ENCODE measurements around the gene TIPRL. TPM values are rescaled to one million over a fixed set of nuclear protein-coding genes. Genes with fewer than 3 reads are reported as not detected.
"Not testable (repeated sequence)": the region's sequence is repeated elsewhere in the genome, so short reads cannot be mapped to it uniquely, and the experiment has no call there.

Gene TIPRL
- total RNA-seq, 6 donors from 2014 or later, result 7.2 to 26.1 (median 18.4) TPM

- Histone ChIP-seq H3K9me3 (no peaks in the 10 kb centered on the region), H3K36me3 (no peaks in the 10 kb centered on the region), H3K4me1 (no peaks in the 10 kb centered on the region), H3K4me3 (no peak overlapping the region), H3K27ac (no peak overlapping the region), H3K27me3 (no peaks in the 10 kb centered on the region)
- ATAC-seq (ENCODE audit: low FRiP score in 2 of 2) (no peak), DNase-seq (no peak)
- TF ChIP-seq, protein P1, sequence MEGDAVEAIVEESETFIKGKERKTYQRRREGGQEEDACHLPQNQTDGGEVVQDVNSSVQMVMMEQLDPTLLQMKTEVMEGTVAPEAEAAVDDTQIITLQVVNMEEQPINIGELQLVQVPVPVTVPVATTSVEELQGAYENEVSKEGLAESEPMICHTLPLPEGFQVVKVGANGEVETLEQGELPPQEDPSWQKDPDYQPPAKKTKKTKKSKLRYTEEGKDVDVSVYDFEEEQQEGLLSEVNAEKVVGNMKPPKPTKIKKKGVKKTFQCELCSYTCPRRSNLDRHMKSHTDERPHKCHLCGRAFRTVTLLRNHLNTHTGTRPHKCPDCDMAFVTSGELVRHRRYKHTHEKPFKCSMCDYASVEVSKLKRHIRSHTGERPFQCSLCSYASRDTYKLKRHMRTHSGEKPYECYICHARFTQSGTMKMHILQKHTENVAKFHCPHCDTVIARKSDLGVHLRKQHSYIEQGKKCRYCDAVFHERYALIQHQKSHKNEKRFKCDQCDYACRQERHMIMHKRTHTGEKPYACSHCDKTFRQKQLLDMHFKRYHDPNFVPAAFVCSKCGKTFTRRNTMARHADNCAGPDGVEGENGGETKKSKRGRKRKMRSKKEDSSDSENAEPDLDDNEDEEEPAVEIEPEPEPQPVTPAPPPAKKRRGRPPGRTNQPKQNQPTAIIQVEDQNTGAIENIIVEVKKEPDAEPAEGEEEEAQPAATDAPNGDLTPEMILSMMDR (IDR thresholded peaks at IDR 0.05), result no peak
- TF ChIP-seq POLR2AphosphoS5 (IDR thresholded peaks at IDR 0.05) (no peak), EP300 (IDR thresholded peaks at IDR 0.05) (no peak), POLR2A (IDR thresholded peaks at IDR 0.05) (no peak)
- 52 to 55% methylated on average over 5 of the region's 5 CpGs for WGBS, 2 donors
Observed at GRCh38 chr1:168146160-168146539, 32.6 kb upstream of the TIPRL start.

GRCh38 chr1:168146626-168147025, 32.1 kb upstream of the TIPRL start:
- ATAC-seq (ENCODE audit: low FRiP score in 2 of 2), result no peak
- WGBS, 2 donors, result 83 to 86% methylated on average over 11 of the region's 11 CpGs
- Histone ChIP-seq H3K4me3 (no peak overlapping the region), H3K36me3 (no peaks in the 10 kb centered on the region), H3K9me3 (no peaks in the 10 kb centered on the region), H3K27ac (no peak overlapping the region), H3K27me3 (no peaks in the 10 kb centered on the region), H3K4me1 (no peaks in the 10 kb centered on the region)
- TF ChIP-seq EP300 (IDR thresholded peaks at IDR 0.05) (no peak), POLR2AphosphoS5 (IDR thresholded peaks at IDR 0.05) (no peak), POLR2A (IDR thresholded peaks at IDR 0.05) (no peak)
- TF ChIP-seq, protein P1 (IDR thresholded peaks at IDR 0.05), result no peak
- no peak for DNase-seq

DNA sequence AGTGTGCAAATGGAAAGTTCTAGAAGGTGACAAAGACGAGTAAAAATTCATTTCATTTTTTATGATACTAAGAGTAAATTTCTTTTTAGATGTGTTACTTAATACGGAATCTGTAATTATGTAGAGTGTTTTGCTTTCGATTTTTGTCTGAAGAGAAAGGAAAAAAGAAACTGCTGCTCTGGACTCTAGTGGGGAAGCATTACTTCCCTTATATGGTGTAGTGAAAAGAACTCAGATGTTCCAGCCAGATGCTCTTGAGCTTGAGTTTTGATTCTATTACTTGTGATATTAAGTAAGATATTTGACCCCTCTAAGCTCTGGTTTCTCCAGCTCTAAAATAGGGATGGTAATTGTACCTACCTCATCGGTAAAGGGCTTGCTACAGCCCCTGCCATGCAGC, 29.8 kb upstream of the TIPRL start:
- Histone ChIP-seq H3K4me1 (no peaks in the 10 kb centered on the region), H3K36me3 (no peaks in the 10 kb centered on the region), H3K4me3 (no peak overlapping the region), H3K9me3 (no peaks in the 10 kb centered on the region), H3K27me3 (no peaks in the 10 kb centered on the region), H3K27ac (no peak overlapping the region)
- TF ChIP-seq, protein P1 (IDR thresholded peaks at IDR 0.05), result no peak
- TF ChIP-seq POLR2AphosphoS5 (IDR thresholded peaks at IDR 0.05) (no peak), EP300 (IDR thresholded peaks at IDR 0.05) (no peak), POLR2A (IDR thresholded peaks at IDR 0.05) (no peak)
- ATAC-seq (ENCODE audit: low FRiP score in 2 of 2) (peak in 1 of 2 donors; percentile 19), DNase-seq (no peak)
- WGBS, 2 donors, result 53 to 55% methylated on average over 4 of the region's 4 CpGs

DNA sequence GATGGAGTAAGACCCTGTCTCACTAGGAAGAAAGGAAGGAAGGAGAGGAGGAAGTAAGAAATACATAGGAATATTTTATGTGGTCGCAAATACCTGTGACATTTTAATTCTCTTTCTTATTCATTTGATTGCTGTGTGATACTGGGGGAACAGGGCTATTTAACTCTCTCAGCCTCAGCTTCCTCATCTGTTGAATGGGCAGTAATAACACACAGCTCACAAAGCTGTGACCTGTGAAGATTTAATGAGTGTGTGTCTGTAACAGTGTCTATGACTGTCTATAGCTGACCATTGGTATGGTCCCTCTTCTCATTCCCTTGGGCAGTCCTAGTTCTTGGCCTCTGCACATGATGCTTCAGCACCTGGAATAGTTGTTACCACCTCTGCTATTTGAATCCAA, 28.5 kb upstream of the TIPRL start:
- TF ChIP-seq, protein P1 (IDR thresholded peaks at IDR 0.05), result no peak
- TF ChIP-seq POLR2AphosphoS5 (IDR thresholded peaks at IDR 0.05) (no peak), POLR2A (IDR thresholded peaks at IDR 0.05) (no peak), EP300 (IDR thresholded peaks at IDR 0.05) (no peak)
- H3K27ac ChIP-seq, result no peak overlapping the region
- H3K27me3 ChIP-seq, result no peaks in the 10 kb centered on the region
- no peak overlapping the region for H3K4me3 ChIP-seq
- ATAC-seq (ENCODE audit: low FRiP score in 2 of 2) (no peak), DNase-seq (no peak)
- no peaks in the 10 kb centered on the region for H3K9me3 ChIP-seq
- H3K36me3 ChIP-seq, result no peaks in the 10 kb centered on the region
- 82 to 89% methylated on average over 1 of the region's 1 CpG for WGBS, 2 donors
- no peaks in the 10 kb centered on the region for H3K4me1 ChIP-seq

- 87 to 95% methylated on average over 4 of the region's 4 CpGs for WGBS, 2 donors
- ATAC-seq (ENCODE audit: low FRiP score in 2 of 2), result no peak
Observed at GRCh38 chr1:168151935-168152334, 26.8 kb upstream of the TIPRL start.

GRCh38 chr1:168154707-168155106, 24.1 kb upstream of the TIPRL start:
- H3K27me3 ChIP-seq; H3K4me3 ChIP-seq; H3K4me1 ChIP-seq; H3K36me3 ChIP-seq; ATAC-seq (ENCODE audit: low FRiP score in 2 of 2); H3K27ac ChIP-seq; H3K9me3 ChIP-seq; DNase-seq: not testable (repeated sequence)
- WGBS, 2 donors, result 54 to 58% methylated on average over 4 of the region's 4 CpGs

More at GRCh38 chr1:168151935-168152334, 26.8 kb upstream of the TIPRL start:
- Histone ChIP-seq H3K9me3 (no peaks in the 10 kb centered on the region), H3K4me1 (no peaks in the 10 kb centered on the region), H3K27ac (no peak overlapping the region), H3K4me3 (no peak overlapping the region), H3K36me3 (no peaks in the 10 kb centered on the region), H3K27me3 (no peaks in the 10 kb centered on the region)
- TF ChIP-seq POLR2AphosphoS5 (IDR thresholded peaks at IDR 0.05) (no peak), POLR2A (IDR thresholded peaks at IDR 0.05) (no peak), EP300 (IDR thresholded peaks at IDR 0.05) (no peak)
- TF ChIP-seq, protein P1 (IDR thresholded peaks at IDR 0.05), result no peak
- DNase-seq, result no peak

Measured in upper lobe of left lung (tissue), 6 donors.